AG04449 (cell line): Measurements from ENCODE around the gene NSMCE4A.

ENCODE experiments used
- CTCF ChIA-PET: fragments of 350-600 bp; formaldehyde crosslinking; extraction: SDS; loops from one replicate; lab custom pipeline; 2021; ENCODE audit warnings: antibody characterized with exemption; lab: Yijun Ruan, JAX
- POLR2A ChIA-PET: fragments of 400-600, 350-600 bp; formaldehyde crosslinking; extraction: SDS; loops from one replicate; lab custom pipeline; 2020; ENCODE audit warnings: antibody characterized with exemption, inconsistent platforms; lab: Yijun Ruan, JAX
- DNase-seq: peaks from one replicate; pipeline ENCODE4 v3.0.0-alpha.2; 2010; ENCODE audit warnings: low read depth, low spot score
- H3K4me3 ChIP-seq: 2 replicates; pipeline ENCODE4 v1.5.1; 2011; ENCODE audit warnings: low read depth, mild to moderate bottlenecking, control low read depth, low read length
- CTCF ChIP-seq: IDR thresholded peaks from one replicate; pipeline ENCODE4 v1.5.1; 2011; ENCODE audit warnings: mild to moderate bottlenecking, moderate library complexity, low read length, control low read depth, inconsistent platforms; ENCODE audit not compliant: insufficient read depth; ENCODE audit errors: missing control alignments

NSMCE4A gene

GRCh38 chr10:122012731-122013130 is 37.7 kb upstream of the NSMCE4A start:
- POLR2A ChIA-PET: no interaction called here
- no peak overlapping the region for H3K4me3 ChIP-seq
- no peak for TF ChIP-seq CTCF
- CTCF ChIA-PET: no interaction called here
- DNase-seq: no peak

- ChIA-PET CTCF (interaction anchor here (1.3 kb wide), 1 partner anchor 10 kb away, joined by 3 read pairs; no protein-coding TSS in a partner anchor), POLR2A (no interaction called here)
- no peak for DNase-seq
- no peak for TF ChIP-seq CTCF
- H3K4me3 ChIP-seq: no peak overlapping the region
These were observed 35.5 kb upstream of the NSMCE4A start for GRCh38 chr10:122010405-122011050.

- H3K4me3 ChIP-seq: no peak overlapping the region
- TF ChIP-seq CTCF: no peak
- no peak for DNase-seq
- POLR2A ChIA-PET: no interaction called here
- CTCF ChIA-PET: no interaction called here
These were observed 32.4 kb upstream of the NSMCE4A start for GRCh38 chr10:122007415-122007814.

- TF ChIP-seq CTCF: no peak
- ChIA-PET POLR2A (no interaction called here), CTCF (no interaction called here)
- DNase-seq: no peak
- no peak overlapping the region for H3K4me3 ChIP-seq
These were observed 26.7 kb upstream of the NSMCE4A start for GRCh38 chr10:122001698-122002097.

- no peak for TF ChIP-seq CTCF
- ChIA-PET CTCF (no interaction called here), POLR2A (interaction anchor here (0.8 kb wide), 1 partner anchor 25 kb away, joined by 3 read pairs; the partner anchor contains the start of gene NSMCE4A)
- H3K4me3 ChIP-seq: no peak overlapping the region
- DNase-seq: no peak
These were observed 24.3 kb upstream of the NSMCE4A start for GRCh38 chr10:121999301-121999700.

GRCh38 chr10:121998462-121998861 is 23.4 kb upstream of the NSMCE4A start:
- POLR2A ChIA-PET: no interaction called here

More at GRCh38 chr10:121998462-121998861, 23.4 kb upstream of the NSMCE4A start:
- CTCF ChIA-PET: no interaction called here
- no peak for DNase-seq
- no peak for TF ChIP-seq CTCF
- H3K4me3 ChIP-seq: no peak overlapping the region
